SKM-1 (cell line): ENCODE measurements around the gene MAPT.
"Not testable (repeated sequence)": the region's sequence is repeated elsewhere in the genome, so short reads cannot be mapped to it uniquely, and the experiment has no call there.

Source experiments
- DNase-seq: peaks from one replicate; lab custom pipeline; 2025; ENCODE audit not compliant: unreplicated experiment; lab: John Stamatoyannopoulos, UW

MAPT gene

DNA sequence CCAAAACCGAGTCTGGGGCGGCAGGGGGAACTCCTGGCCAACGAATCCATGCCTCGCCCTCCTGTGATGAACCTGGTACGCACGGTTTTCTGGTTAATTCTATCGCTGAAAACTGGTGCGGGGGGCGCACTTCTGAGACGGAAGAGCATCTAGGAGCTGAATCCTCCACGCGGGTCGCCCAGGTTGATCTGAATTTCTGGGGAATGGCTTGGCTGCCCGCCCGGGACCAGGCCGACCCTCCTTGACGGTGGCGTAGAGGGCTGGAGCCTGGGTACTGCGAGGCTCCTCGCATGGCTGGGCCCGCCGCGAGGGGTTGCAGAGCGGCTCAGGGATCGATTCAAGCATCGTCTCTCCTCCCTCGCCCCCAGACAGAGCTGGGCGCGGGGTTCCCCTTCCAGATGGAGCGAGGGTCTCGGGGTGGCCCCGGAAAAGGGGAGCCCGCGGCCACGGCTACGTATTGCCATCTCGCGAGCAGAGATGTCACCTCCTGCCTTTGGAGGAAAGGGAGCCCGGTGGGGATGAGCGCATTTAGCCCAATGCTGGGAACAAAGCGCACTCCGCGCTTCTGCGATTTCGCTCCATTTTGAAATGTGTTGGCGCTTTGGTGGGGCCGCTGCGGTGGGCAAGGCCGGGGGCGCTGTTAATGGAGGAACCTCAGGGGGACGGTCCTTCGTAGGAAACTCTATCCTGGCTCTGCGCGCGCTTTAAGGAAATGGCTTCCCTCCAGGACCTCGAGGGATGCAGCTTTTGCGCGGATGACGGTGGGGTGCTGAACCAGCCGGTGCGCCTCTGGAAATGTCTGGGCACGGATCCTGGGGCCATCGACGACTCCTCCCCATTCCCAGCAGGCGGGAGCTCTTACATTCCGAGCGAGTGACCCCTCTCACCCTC, 2.7 kb downstream of the MAPT start:
- DNase-seq, result no peak

DNA sequence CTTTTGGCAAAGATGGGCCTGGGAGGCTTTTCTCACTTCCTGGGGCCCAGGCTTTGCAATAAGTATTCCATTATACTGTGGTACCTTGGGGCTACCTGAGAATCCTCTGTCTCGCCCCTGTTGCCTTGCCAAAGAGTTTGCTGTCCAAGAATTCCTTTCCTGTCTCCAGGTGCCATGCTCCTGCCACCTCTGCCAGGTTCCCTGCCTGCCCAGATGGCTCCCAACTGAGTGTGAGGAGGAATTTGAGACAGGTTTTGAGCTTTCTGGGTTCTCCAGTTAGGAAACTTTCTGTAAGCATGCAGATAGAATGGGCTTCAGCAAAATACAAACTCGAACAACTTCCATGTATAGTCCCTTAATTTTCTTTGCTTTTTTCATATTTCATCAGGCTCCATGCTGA, 5.8 kb downstream of the MAPT start:
- DNase-seq, result no peak

GRCh38 chr17:45900723-45901415, 6.5 kb downstream of the MAPT start:
- DNase-seq, result no peak

- no peak for DNase-seq
These were observed 8.6 kb downstream of the MAPT start for GRCh38 chr17:45902892-45903346.

DNA sequence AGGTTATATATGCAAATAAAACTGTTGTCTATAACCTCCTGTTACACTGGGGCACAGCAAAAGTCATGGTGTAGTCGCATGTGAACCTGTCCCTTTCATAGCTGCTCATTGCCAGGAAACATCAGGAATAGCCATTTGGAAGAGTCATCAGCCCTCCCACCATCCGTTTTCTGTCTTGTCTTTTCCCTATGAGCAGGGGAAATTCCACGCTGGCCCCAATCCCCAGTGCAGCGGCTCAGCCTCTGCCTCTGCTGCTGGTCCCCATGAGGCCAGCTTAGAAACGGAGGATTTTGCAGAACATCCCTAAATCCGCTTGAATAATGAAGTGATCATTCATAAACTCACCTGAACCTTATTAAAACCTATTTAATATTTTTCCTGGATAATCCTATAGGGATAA, 10.5 kb downstream of the MAPT start:
- DNase-seq, result no peak

GRCh38 chr17:45905814-45906213, 11.5 kb downstream of the MAPT start:
- no peak for DNase-seq

DNA sequence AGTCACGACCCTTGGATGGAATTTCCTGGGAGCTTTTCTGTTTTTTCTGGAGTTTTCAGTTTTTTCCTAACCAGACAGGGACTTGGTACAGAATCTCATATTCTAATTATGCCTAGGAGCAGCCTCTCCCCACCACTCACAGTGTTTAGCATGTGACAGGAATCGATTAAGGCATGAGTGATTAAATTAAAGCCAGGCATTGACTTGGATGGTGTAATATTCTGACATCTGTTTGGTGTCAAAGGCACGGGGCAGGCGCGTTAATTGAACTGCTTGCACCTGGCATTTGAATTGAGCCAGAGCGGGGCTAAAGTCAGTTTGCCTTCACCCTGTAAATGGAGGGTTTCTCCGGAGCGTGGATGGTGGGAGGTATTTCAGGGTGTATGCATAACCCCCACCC, 11.9 kb downstream of the MAPT start:
- DNase-seq, result no peak

GRCh38 chr17:45906927-45907622, 12.7 kb downstream of the MAPT start:
- DNase-seq, result no peak

DNA sequence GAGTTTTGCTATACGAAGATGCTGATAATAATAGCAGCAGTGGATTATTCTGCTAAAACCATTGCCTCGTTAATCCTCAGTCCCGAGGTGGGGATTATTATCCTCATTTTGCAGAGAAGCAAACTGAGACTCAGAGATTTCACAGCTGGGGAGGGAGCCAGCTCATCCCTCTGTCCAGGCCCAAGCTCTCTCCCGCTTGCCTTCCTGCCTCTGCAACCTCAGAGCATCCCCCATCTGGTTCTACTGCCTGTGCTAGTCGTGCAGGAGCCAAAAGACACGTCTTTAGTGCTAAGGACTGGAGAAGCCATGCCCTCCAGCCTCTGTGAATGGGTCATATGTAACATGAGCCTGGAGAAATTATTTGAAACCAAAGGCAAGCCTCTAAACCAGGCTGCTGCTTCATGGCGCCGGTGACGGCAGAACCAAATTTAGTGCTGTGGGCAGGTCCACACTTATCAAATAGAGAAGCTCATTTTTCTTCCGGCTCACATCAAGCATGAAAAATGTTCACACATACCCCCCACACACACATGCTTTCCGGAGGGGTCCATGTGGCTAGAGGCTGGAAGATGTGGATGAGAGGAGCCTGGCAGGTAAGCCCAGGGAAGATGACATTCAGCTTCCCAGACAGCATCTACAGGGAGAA, 13.5 kb downstream of the MAPT start:
- DNase-seq, result no peak

GRCh38 chr17:45908460-45908859, 14.1 kb downstream of the MAPT start:
- no peak for DNase-seq

- no peak for DNase-seq
These were observed 14.6 kb downstream of the MAPT start for GRCh38 chr17:45908935-45909334.

DNA sequence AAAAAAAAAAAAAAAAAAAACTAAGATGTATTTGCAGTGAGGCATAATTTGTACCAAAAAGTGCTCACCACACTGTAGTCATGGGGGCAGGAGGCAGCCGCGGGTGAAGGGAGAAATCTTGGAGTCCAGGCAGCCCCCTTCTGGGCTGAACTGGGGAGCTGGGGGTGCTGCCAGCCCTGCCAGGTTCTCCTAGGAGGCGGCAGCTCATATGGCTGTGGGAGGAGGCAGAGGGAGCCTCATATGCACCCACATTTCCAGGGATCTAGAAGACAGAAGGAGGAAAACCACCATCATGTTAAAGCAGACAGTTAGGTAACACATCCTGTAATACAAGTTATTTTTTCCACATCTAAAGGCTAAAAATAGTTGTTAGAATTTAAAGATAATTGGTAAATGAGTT, 16.3 kb downstream of the MAPT start:
- no peak for DNase-seq

DNA sequence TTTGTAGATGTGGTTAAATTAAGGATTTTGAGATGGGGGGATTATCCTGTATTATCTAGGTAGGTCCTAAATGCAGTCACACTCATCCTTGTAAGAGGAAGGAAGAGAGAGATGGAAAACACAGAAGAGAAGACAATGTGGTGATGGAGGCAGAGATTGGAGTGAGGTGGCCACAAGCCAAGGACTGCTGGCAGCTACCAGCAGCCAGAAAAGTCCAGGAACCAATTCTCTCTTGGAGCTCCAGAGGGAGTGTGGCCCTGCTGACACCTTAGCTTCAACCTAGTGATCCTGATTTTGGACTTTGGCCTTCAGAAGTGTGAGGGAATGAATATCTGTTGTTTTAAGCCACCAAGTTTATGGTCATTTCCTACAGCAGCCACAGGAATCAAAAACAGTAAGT, 18.0 kb downstream of the MAPT start:
- no peak for DNase-seq

- not testable (repeated sequence) for DNase-seq
These were observed 18.7 kb downstream of the MAPT start for GRCh38 chr17:45913030-45913429.

DNA sequence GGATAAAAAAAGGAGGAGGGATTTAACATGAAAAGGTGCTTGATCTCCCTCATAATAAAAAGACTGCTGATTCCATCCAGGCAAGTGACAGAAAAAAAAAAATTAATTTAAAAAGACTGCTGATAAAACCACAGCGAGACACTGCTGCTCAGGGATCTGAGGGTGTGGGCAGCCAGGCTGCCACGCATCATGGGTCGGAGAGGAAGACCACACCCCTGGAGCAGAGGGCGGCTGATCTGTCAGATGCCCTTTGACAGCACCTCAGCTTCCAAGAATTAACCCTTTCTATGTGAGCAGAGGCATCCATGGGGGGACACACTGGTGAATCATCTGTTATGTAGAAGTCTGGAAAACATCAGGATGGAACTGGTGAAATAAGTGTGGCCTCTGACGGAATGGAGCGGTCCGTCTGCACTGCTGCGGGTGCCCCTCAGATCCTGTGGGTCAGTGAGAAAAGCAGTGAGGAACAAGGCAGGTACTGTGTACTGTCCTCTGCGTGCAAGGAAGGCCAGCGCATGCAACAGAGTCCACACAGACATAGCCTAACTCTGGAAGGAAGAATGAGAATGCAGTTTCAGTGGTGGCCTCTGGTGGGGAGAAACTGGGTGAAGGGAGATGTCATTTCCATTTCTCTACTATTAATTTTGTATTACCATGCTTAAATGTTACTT, 19.8 kb downstream of the MAPT start:
- no peak for DNase-seq

DNA sequence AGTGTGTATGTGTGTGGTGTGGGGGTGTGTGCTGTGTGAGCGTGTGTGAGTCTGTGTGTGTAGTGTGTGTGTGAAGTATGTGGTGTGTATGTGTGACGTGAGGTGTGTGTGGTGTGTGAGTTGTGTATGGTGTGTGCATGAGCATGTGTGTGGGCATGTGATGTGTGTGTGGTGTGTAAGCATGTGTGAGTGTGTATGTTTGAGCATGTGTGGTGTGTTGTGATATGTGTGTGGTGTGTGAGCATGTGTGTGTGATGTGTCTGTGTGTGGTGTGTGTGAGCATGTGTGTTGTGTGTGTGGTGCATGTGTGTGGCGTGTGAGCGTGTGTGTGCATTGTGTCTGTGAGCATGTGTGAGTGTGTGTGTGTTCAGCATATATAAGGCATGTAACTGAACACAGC, 20.9 kb downstream of the MAPT start:
- DNase-seq, result no peak

GRCh38 chr17:45917081-45917480, 22.7 kb downstream of the MAPT start:
- no peak for DNase-seq

GRCh38 chr17:45918241-45918745, 23.9 kb downstream of the MAPT start:
- DNase-seq, result no peak

- DNase-seq, result no peak
These were observed 24.8 kb downstream of the MAPT start for GRCh38 chr17:45919136-45919535.

GRCh38 chr17:45920083-45920482, 25.7 kb downstream of the MAPT start:
- DNase-seq, result no peak
